GM12874 (cell line): Measurements from ENCODE around the gene CRACR2A.

Source experiments
- TF ChIP-seq, protein P1 (sequence below): IDR thresholded peaks from 2 replicates; pipeline ENCODE4 v1.5.1; 2011; ENCODE audit warnings: low read depth, mild to moderate bottlenecking, control low read depth, low read length, moderate library complexity; ENCODE audit not compliant: insufficient read depth

CRACR2A gene

DNA sequence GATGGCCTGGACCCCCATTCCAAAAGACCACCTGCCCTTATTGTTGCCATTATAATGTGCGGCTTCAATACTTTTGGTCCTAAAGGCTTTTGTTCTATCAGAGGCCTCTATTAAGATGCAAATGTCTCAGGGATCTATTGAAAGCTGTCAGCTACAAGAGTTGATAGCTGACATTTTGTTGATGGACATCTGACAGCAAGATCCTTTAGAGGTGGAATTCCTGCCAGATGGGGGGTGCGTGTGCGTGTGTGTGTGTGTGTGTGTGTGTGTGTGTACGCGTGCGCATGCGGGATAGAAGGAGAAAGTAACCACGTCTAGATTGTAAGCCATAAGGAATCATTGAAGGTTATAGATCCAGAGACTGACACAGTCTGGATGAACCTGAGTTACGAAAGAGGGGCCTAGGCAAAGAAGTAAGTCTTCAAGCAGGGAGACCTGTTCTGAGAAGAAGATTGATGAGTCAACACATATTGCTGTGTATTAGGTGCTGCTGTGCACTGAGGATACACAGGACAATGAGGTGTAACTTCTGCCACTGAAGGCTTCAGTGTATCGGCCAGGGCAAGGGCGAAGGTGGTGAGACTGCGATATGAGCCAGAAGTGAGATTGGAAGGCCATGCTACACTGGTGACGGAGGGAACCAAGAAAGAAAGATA is 172.7 kb downstream of the CRACR2A start:
- TF ChIP-seq, protein P1, sequence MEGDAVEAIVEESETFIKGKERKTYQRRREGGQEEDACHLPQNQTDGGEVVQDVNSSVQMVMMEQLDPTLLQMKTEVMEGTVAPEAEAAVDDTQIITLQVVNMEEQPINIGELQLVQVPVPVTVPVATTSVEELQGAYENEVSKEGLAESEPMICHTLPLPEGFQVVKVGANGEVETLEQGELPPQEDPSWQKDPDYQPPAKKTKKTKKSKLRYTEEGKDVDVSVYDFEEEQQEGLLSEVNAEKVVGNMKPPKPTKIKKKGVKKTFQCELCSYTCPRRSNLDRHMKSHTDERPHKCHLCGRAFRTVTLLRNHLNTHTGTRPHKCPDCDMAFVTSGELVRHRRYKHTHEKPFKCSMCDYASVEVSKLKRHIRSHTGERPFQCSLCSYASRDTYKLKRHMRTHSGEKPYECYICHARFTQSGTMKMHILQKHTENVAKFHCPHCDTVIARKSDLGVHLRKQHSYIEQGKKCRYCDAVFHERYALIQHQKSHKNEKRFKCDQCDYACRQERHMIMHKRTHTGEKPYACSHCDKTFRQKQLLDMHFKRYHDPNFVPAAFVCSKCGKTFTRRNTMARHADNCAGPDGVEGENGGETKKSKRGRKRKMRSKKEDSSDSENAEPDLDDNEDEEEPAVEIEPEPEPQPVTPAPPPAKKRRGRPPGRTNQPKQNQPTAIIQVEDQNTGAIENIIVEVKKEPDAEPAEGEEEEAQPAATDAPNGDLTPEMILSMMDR: no peak

DNA sequence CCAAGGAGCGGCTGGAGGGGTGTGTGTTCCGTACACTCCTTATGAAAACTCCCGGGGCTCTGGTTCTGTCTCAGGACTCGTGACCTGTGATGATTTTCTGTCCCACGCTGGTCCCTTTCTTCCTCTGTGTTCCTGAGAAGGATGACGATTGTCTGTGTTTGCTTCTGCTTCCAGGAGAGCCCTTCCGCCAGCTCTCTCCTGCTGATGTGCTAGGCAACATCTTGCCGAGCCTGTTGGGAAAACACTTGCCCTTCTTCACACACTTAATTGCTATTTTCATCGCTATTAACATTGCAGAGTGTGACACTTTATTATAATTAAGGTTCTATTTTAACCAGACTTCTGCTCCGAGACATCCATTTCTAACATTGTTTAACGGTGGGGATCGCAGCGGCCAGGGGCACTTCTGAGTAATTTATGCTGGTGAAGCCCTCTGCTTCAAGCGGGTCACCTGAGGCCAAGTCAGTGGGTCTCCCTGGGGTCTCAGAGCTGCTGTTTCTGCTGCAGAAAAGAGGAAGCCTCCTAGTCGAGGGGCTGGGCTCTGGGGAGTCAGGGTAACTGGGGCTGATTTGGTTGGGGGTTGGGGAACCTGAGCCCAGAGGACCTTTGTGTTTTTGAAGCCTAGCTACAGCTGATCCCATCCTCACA is 173.3 kb downstream of the CRACR2A start:
- TF ChIP-seq, protein P1: no peak

DNA sequence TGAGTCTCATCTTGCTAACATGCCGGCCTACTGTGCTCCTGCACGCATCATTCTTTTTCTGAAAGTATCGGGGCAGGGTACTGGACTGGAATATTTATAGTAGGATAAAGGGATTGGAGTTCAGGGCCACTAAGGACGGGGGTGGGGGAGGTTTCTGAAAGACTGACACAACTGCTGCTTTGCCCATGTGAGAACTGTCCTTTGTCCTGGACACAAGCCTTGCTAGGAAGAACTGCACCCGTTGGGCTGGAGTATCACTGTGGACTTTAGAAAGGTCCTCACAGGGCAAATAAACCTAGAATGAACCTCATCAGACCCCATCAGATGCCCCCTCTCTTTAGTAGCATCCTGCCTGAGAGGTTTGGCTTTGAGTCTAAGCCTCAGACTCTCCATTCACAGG is 174.4 kb downstream of the CRACR2A start:
- TF ChIP-seq, protein P1: no peak

DNA sequence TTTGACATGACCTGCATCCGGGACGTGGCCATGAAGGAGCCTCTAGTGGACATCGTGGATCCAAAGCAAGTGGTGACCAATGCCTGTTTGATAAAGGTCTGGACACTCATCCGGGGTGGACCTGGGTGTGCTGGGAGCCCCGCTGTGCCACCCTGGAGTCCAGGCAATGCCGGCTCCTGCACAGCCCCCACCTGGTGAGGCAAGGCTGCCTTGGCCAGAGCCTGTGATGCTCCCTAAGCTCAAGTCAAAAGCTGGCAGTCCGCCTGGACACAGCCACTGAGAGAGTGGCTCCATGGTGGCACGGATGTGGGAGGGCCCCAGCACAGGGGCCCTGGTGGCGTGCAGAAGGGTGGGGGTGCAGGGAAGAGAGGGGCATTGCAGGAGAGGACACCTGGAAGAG is 176.0 kb downstream of the CRACR2A start:
- TF ChIP-seq, protein P1: no peak

DNA sequence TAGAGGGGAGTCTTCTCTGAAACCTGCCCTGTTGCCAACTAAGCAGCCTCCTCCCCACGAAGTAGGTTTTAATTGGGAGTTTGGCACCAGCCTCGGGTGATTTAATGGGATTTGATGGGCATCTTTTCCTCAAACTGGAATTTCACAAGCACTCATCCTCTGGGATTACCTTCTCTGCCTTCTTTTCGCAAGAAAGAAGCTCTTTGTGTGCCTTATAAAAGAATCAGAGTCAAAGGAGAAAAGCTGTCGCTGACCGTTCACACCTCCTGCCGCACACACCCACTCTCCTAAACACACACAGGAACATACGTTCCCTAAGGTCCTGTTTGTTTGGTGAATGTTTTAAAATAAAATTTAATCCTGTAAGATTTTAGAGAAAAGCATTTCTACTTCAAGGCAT is 177.9 kb downstream of the CRACR2A start:
- TF ChIP-seq, protein P1: no peak

DNA sequence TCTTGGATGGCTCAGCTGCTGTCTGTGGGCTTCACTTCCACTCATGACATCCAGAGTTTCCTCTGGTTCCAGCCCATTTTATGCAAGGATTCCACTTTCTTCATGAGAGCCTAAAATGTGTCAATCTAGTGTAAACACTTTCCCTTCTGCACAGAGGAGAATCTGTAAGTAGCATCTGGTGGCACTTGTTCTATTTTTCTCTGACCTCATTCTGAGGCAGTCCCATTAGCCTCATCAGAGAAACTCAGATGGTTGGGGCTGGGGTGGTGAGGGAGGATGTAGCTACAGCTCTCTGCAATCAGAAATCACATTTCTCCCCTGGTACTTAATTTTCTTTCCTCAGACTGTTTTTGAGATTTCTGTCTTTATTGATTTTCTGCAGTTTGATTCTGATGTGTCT is 180.3 kb downstream of the CRACR2A start:
- TF ChIP-seq, protein P1: no peak

DNA sequence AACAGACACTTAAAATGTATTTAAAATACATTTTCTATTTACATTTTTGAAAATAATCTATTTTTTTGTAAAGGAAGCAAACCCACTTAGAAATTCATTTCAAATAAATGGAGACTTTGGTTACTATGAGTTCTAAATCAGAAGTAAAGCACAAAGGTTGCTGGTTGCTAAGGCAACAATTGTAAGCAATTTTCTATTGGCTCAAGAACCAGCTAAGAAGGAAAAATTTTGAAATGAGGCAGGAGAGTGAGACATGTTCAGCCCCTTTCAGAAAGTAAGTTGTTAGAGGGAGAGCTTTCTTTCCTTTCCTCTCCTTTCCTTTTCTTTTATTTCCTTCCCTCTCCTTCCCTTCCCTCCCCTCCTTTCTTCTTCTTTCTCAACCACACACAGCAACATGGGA is 181.2 kb downstream of the CRACR2A start:
- TF ChIP-seq, protein P1: no peak
